Stimulated activated CD4-positive, alpha-beta T cell treated with anti-CD3 and anti-CD28 coated beads, Interleukin-2, amount 100 ng/mL, for 4 hours (primary cell): ENCODE measurements around the gene SELENOP.

Experiments used
- DNase-seq: peaks from one replicate; pipeline ENCODE4 v3.0.0-alpha.2; 2020; ENCODE audit warnings: low read depth

Gene SELENOP

GRCh38 chr5:42798284-42799240 is 13.1 kb downstream of the SELENOP start:
- no peak for DNase-seq

GRCh38 chr5:42791151-42791550 is 20.5 kb downstream of the SELENOP start:
- DNase-seq: no peak

- no peak for DNase-seq
Observed at GRCh38 chr5:42787845-42788244, 23.8 kb downstream of the SELENOP start.

GRCh38 chr5:42787073-42787472 is 24.6 kb downstream of the SELENOP start:
- DNase-seq: no peak

GRCh38 chr5:42785756-42786155 is 25.9 kb downstream of the SELENOP start:
- no peak for DNase-seq

GRCh38 chr5:42784132-42784531 is 27.6 kb downstream of the SELENOP start:
- DNase-seq: no peak

- DNase-seq: no peak
Observed at GRCh38 chr5:42781584-42781983, 30.1 kb downstream of the SELENOP start.

- DNase-seq: no peak
Observed at GRCh38 chr5:42779083-42779482, 32.6 kb downstream of the SELENOP start.

- DNase-seq: no peak
Observed at GRCh38 chr5:42772265-42772993, 39.3 kb downstream of the SELENOP start.

- no peak for DNase-seq
Observed at GRCh38 chr5:42770003-42770402, 41.7 kb downstream of the SELENOP start.

GRCh38 chr5:42768106-42768504 is 43.6 kb downstream of the SELENOP start:
- DNase-seq: no peak

- DNase-seq: no peak
Observed at GRCh38 chr5:42767491-42768105, 44.1 kb downstream of the SELENOP start.

GRCh38 chr5:42761791-42762190 is 49.9 kb downstream of the SELENOP start:
- no peak for DNase-seq

GRCh38 chr5:42760426-42760825 is 51.3 kb downstream of the SELENOP start:
- no peak for DNase-seq

- no peak for DNase-seq
Observed at GRCh38 chr5:42759456-42759855, 52.2 kb downstream of the SELENOP start.

- peak; percentile 32 for DNase-seq
Observed at GRCh38 chr5:42756606-42757601, 54.8 kb downstream of the SELENOP start, which contains the start of gene CCDC152. TSS of gene CCDC152 (plus strand) at chr5:42756818. CDS start at chr5:42759122, 2,304 bp downstream.

- no peak for DNase-seq
Observed at GRCh38 chr5:42753099-42753498, 58.6 kb downstream of the SELENOP start.

- no peak for DNase-seq
Observed at GRCh38 chr5:42751044-42751443, 60.6 kb downstream of the SELENOP start.

GRCh38 chr5:42750507-42750906 is 61.2 kb downstream of the SELENOP start:
- no peak for DNase-seq
